ENCODE results near the gene B3GNT7. TPM values are rescaled to one million over a fixed set of nuclear protein-coding genes. Genes with fewer than 3 reads are reported as not detected.
"Not testable (repeated sequence)": the region's sequence is repeated elsewhere in the genome, so short reads cannot be mapped to it uniquely, and the experiment has no call there.

Gene B3GNT7
- under 1 TPM; 0.24 to 0.46 (median 0.40) TPM for total RNA-seq

DNA sequence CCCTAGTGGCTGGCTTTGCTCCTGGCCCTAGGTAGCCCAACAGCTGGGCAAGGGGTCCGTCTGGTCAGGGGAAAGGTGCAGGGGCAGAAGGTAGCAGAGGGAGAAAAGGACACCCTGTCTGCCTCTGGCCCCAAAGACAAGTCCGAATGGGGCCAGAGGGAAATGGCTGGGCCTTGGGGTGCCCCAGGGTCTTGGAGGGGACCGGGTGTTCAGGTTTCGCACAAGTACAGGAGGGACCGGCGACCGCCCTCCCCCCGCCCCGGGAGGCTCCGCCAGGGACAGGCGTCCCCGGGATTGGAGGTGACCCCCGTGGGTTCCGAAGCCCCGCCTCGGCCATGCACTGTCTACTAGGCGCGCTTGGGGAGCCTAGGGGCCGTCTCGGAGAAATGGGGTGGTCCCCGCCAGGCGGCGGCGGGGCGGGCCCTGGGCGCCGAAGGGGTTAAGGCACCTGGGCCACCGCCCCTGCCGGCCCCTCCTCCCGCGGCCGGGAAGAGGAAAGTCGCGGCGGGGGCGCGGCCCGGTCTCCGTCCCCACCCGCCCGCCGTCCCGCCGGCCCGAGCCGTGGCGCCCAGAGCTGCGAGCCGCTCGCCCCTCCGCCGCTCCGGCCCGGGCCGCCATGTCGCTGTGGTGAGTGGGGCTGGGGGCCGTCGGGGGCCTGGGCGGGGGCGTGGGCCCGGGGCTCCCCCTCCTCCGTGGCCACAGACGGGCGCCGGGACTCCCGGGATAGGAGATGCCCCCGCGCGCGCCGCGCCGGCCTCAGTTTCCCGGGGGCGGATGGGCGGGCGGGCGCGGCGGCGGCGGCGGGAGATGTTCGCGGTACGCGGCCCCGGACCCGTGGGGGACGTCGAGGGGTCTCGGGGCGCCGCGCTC, at the start of gene B3GNT7:
Gene B3GNT7 (plus strand): TSS at position 523 of the 870 bp plus-strand sequence. CDS start 94 bp downstream, at position 617.
- H3K9me3 Mint-ChIP-seq = no peaks in the 10 kb centered on the region
- H3K4me1 Mint-ChIP-seq (ENCODE audit: low read depth) = peaks cover 30% of the 10 kb centered on the region
- H3K4me3 Mint-ChIP-seq = peak within 1 kb of the TSS; percentile 60
- H3K27me3 Mint-ChIP-seq (ENCODE audit: low read depth) = peaks cover 39% of the 10 kb centered on the region
- no peaks in the 10 kb centered on the region for H3K36me3 Mint-ChIP-seq (ENCODE audit: insufficient read depth)
- DNase-seq (no peak), ATAC-seq (peak in 1 of 2 donors; percentile 6)

- Mint-ChIP-seq H3K9me3 (no peaks in the 10 kb centered on the region), H3K36me3 (ENCODE audit: insufficient read depth) (no peaks in the 10 kb centered on the region), H3K4me1 (ENCODE audit: low read depth) (no peaks in the 10 kb centered on the region), H3K4me3 (no peak overlapping the region), H3K27me3 (ENCODE audit: low read depth) (peaks cover 16% of the 10 kb centered on the region)
- ATAC-seq (no peak), DNase-seq (no peak)
Measured at GRCh38 chr2:231347081-231347480, 48.4 kb upstream of the B3GNT7 start.

DNA sequence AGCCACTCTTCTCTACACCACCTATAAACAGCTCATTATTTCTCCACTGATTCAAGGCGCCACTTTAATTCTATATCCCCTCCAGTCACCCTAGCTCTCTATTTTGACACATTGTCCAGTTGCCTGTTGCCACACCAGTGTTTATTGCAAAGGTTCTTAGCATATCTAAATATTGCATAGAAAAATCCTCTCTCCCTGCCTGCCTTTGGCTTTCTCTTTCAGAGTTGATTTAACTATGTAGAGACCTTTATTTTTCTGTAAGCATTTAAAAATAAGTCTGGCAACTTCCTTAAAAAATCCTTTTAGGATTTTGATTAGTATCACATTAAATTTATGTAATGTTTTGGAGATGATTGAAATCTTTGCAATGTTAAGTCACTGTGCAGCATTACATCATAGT, 47.9 kb upstream of the B3GNT7 start:
- Mint-ChIP-seq H3K4me3 (no peak overlapping the region), H3K36me3 (ENCODE audit: insufficient read depth) (no peaks in the 10 kb centered on the region), H3K27me3 (ENCODE audit: low read depth) (peaks cover 16% of the 10 kb centered on the region), H3K9me3 (no peaks in the 10 kb centered on the region), H3K4me1 (ENCODE audit: low read depth) (no peaks in the 10 kb centered on the region)
- DNase-seq = no peak
- no peak for ATAC-seq

- no peak for ATAC-seq
- no peaks in the 10 kb centered on the region for H3K9me3 Mint-ChIP-seq
- peaks cover 16% of the 10 kb centered on the region for H3K27me3 Mint-ChIP-seq (ENCODE audit: low read depth)
- no peaks in the 10 kb centered on the region for H3K36me3 Mint-ChIP-seq (ENCODE audit: insufficient read depth)
- no peak for DNase-seq
- H3K4me3 Mint-ChIP-seq = no peak overlapping the region
- H3K4me1 Mint-ChIP-seq (ENCODE audit: low read depth) = no peaks in the 10 kb centered on the region
Measured at GRCh38 chr2:231348173-231348572, 47.3 kb upstream of the B3GNT7 start.

GRCh38 chr2:231348704-231349373, 46.7 kb upstream of the B3GNT7 start:
- no peak for DNase-seq
- no peaks in the 10 kb centered on the region for H3K36me3 Mint-ChIP-seq (ENCODE audit: insufficient read depth)
- H3K4me3 Mint-ChIP-seq = no peak overlapping the region
- no peaks in the 10 kb centered on the region for H3K4me1 Mint-ChIP-seq (ENCODE audit: low read depth)
- peaks cover 16% of the 10 kb centered on the region for H3K27me3 Mint-ChIP-seq (ENCODE audit: low read depth)
- H3K9me3 Mint-ChIP-seq = no peaks in the 10 kb centered on the region
- no peak for ATAC-seq

GRCh38 chr2:231349374-231349735, 46.2 kb upstream of the B3GNT7 start:
- DNase-seq; H3K36me3 Mint-ChIP-seq (ENCODE audit: insufficient read depth); ATAC-seq; H3K9me3 Mint-ChIP-seq; H3K4me3 Mint-ChIP-seq; H3K4me1 Mint-ChIP-seq (ENCODE audit: low read depth): not testable (repeated sequence)
- peaks cover 16% of the 10 kb centered on the region for H3K27me3 Mint-ChIP-seq (ENCODE audit: low read depth)

DNA sequence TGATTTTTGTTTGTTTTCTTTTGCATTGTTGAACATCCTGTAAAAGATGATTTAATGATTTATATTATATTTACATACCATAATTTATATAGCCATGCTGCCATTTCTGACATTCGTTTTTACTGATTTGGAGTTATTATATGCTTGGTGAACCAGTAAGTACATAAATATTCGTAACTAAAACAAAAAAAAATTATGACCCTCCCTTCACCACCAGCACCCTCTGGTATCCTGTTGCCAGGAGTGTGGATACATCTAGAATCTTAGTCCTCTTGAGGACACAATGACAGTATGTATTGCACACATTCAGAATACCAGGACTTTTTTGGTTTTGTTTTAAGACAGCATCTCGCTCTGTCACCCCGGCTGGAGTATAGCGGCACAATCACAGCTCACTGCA, 43.9 kb upstream of the B3GNT7 start:
- ATAC-seq = no peak
- no peak overlapping the region for H3K4me3 Mint-ChIP-seq
- DNase-seq = no peak
- no peaks in the 10 kb centered on the region for H3K9me3 Mint-ChIP-seq
- H3K36me3 Mint-ChIP-seq (ENCODE audit: insufficient read depth) = no peaks in the 10 kb centered on the region
- no peaks in the 10 kb centered on the region for H3K4me1 Mint-ChIP-seq (ENCODE audit: low read depth)
- H3K27me3 Mint-ChIP-seq (ENCODE audit: low read depth) = peaks cover 10% of the 10 kb centered on the region

DNA sequence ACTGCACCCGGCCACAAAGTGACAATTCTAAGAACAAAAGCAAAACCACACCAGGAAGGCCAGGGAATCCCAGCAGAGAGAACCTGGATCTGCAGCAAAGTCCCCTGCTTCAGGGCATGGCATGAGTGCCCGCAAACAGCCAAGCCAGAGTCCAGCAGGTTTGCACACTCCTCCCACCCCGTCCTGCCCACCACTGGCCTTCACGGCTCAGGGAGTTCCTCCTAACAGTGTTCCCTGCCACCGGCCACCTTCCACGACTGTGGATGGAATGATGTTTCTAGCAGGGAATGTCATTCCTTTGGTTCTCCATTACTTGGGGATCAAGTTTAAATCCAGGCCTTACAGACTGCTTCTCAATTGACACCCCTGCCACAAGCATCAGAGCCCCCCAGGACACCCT, 42.0 kb upstream of the B3GNT7 start:
- H3K9me3 Mint-ChIP-seq = no peaks in the 10 kb centered on the region

DNA sequence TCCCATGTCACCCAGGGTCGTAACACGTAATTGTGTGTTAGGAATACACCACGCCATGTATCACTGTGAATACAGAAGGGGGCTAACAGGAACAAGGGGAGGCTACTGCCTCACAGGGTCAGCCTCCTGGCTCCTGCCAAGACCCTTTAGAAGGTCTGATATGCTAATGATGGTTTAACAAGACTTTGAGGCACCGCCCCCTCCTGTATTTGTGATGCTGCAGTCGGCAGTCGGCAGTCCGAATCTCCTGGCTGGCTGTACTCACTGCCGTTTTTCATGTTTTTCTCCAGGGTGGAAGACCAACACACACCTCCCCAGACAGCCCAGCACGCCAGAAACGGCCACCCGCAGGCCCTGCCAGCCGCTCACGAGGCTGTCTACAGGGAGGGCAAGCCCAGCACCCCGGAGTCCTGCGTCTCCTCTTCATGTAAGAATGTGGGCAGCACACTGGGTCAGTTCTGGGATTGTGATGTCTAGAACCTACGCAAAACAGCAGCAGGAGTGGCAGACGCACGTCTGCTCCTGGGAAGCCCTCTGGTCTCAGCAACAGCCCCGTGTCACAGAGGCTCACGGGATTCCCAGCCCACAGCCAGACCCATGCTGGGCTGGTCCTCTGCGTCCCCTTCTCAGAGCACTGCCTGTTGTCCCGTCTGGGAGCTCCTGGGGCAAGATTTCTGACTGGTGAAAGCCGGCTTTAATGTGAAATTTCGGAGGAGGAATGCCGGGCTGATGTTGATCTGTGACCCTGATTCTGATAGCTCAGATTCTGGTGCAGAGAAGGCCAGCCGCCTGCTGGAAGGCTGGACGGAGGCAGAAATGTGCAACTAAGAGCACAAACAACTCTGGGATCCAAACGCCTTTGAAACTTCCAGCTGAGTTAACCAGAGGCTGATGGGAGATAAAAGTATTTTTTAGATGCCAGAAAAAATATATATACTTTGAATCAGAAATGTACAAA, 39.7 kb upstream of the B3GNT7 start:
- Mint-ChIP-seq H3K4me3 (no peak overlapping the region), H3K9me3 (no peaks in the 10 kb centered on the region), H3K27me3 (ENCODE audit: low read depth) (peaks cover under 1% of the 10 kb centered on the region), H3K36me3 (ENCODE audit: insufficient read depth) (no peaks in the 10 kb centered on the region), H3K4me1 (ENCODE audit: low read depth) (no peaks in the 10 kb centered on the region)
- DNase-seq (no peak), ATAC-seq (no peak)

More for the DNA sequence above, 42.0 kb upstream of the B3GNT7 start:
- H3K27me3 Mint-ChIP-seq (ENCODE audit: low read depth) = peaks cover 2% of the 10 kb centered on the region
- no peak overlapping the region for H3K4me3 Mint-ChIP-seq
- no peaks in the 10 kb centered on the region for H3K4me1 Mint-ChIP-seq (ENCODE audit: low read depth)
- DNase-seq = no peak
- no peak for ATAC-seq
- H3K36me3 Mint-ChIP-seq (ENCODE audit: insufficient read depth) = no peaks in the 10 kb centered on the region

GRCh38 chr2:231356466-231356844, 39.1 kb upstream of the B3GNT7 start:
- no peak overlapping the region for H3K4me3 Mint-ChIP-seq
- DNase-seq = no peak
- ATAC-seq = no peak
- peaks cover 3% of the 10 kb centered on the region for H3K27me3 Mint-ChIP-seq (ENCODE audit: low read depth)
- no peaks in the 10 kb centered on the region for H3K9me3 Mint-ChIP-seq
- no peaks in the 10 kb centered on the region for H3K4me1 Mint-ChIP-seq (ENCODE audit: low read depth)
- H3K36me3 Mint-ChIP-seq (ENCODE audit: insufficient read depth) = no peaks in the 10 kb centered on the region

DNA sequence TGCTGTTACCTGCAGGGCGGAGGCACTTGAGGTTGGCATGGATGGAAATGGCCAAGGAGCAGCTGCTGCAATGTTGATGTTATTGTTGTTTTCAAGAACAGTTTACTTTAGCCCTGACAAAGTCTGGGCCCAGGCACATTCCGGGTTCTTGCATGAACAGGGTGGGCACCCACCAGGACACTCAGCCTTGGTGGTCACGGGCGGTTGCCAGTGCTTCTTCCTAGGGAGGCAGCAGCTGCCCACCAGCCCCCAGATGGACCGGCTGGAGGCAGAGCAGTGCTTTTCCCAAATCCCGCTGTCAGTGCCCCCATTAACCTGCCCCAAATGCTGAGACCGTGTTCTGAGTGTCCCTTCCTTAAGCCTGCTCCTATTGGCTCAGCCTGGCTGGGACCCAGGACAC, 38.5 kb upstream of the B3GNT7 start:
- no peak overlapping the region for H3K4me3 Mint-ChIP-seq
- no peak for ATAC-seq
- H3K4me1 Mint-ChIP-seq (ENCODE audit: low read depth) = no peaks in the 10 kb centered on the region
- no peaks in the 10 kb centered on the region for H3K9me3 Mint-ChIP-seq
- peaks cover 3% of the 10 kb centered on the region for H3K27me3 Mint-ChIP-seq (ENCODE audit: low read depth)
- no peaks in the 10 kb centered on the region for H3K36me3 Mint-ChIP-seq (ENCODE audit: insufficient read depth)
- no peak for DNase-seq

GRCh38 chr2:231357931-231358330, 37.6 kb upstream of the B3GNT7 start:
- H3K9me3 Mint-ChIP-seq = no peaks in the 10 kb centered on the region
- no peak for DNase-seq
- H3K4me3 Mint-ChIP-seq = no peak overlapping the region
- H3K27me3 Mint-ChIP-seq (ENCODE audit: low read depth) = peaks cover 3% of the 10 kb centered on the region
- ATAC-seq = no peak
- H3K4me1 Mint-ChIP-seq (ENCODE audit: low read depth) = peaks cover 7% of the 10 kb centered on the region
- no peaks in the 10 kb centered on the region for H3K36me3 Mint-ChIP-seq (ENCODE audit: insufficient read depth)

DNA sequence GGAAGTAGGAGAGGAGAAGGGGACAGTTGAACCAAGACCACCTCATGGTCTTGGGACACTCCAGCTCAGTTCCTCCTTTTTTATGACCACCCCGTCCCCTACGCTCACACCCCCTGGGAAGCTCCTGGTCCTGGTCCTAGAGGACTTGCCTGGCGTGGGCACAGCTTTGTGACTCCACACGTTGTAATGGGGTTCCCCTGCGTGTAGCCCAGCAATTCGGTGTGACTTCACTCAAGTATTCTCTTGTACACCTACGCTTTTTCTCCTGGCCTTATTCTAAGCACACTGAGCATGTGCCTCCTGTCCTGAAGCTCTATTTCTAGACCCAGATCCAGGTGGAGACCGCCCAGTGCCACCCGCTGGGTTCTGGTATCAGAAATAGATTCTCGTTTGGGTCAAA, 36.1 kb upstream of the B3GNT7 start:
- no peak overlapping the region for H3K4me3 Mint-ChIP-seq
- DNase-seq = no peak
- ATAC-seq = no peak
- peaks cover 3% of the 10 kb centered on the region for H3K27me3 Mint-ChIP-seq (ENCODE audit: low read depth)
- H3K9me3 Mint-ChIP-seq = no peaks in the 10 kb centered on the region
- H3K4me1 Mint-ChIP-seq (ENCODE audit: low read depth) = peaks cover 9% of the 10 kb centered on the region
- no peaks in the 10 kb centered on the region for H3K36me3 Mint-ChIP-seq (ENCODE audit: insufficient read depth)

DNA sequence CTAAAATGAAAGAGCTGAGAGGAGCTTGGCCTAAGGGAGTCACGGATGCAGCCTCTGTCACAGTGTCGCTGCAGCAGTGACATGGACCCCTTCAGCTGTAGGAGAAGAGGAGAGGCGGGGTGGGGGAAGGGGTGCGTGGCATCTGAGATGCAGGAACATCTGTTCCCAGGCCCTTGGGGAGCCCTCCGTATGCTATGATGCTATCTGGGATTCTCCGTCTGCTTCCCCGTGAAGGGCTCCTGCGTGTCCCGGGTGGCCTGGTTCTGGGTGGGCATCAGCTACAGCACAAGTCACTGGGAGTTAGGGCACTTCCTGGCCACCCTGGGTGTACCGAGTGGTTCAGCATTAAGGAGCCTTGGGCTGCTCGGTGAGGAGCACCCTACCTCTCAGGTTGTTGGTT, 35.6 kb upstream of the B3GNT7 start:
- Mint-ChIP-seq H3K36me3 (ENCODE audit: insufficient read depth) (no peaks in the 10 kb centered on the region), H3K9me3 (no peaks in the 10 kb centered on the region), H3K4me3 (no peak overlapping the region), H3K4me1 (ENCODE audit: low read depth) (peaks cover 9% of the 10 kb centered on the region), H3K27me3 (ENCODE audit: low read depth) (peaks cover 3% of the 10 kb centered on the region)
- ATAC-seq = no peak
- DNase-seq = no peak

All from activated T-cell treated with anti-CD3 and anti-CD28 coated beads, Interleukin-2, amount 50 U/mL, for 4 hours (primary cell).